NCI-H446 (cell line): ENCODE measurements around the gene WHRN.

Source experiments
- DNase-seq, 2 experiments: peaks; one replicate each; lab custom pipeline; 2025; lab: John Stamatoyannopoulos, UW

The WHRN gene

GRCh38 chr9:114397219-114397847 lies 107.9 kb downstream of the WHRN start:
- no peak for DNase-seq

- no peak for DNase-seq
These were observed 108.6 kb downstream of the WHRN start for GRCh38 chr9:114396558-114397218.

- DNase-seq, result no peak
These were observed 109.5 kb downstream of the WHRN start for GRCh38 chr9:114395768-114396167.

GRCh38 chr9:114395334-114395617 lies 110.0 kb downstream of the WHRN start:
- no peak for DNase-seq

GRCh38 chr9:114394523-114395333 lies 110.5 kb downstream of the WHRN start:
- peak in 1 of 2 experiments; percentile 49 for DNase-seq

- DNase-seq, result no peak
These were observed 112.5 kb downstream of the WHRN start for GRCh38 chr9:114392749-114393112.

GRCh38 chr9:114390952-114391351 lies 114.3 kb downstream of the WHRN start:
- DNase-seq, result no peak

GRCh38 chr9:114389612-114390368 lies 115.5 kb downstream of the WHRN start:
- DNase-seq, result no peak

- no peak for DNase-seq
These were observed 116.4 kb downstream of the WHRN start for GRCh38 chr9:114388764-114389375.

- no peak for DNase-seq
These were observed 117.0 kb downstream of the WHRN start for GRCh38 chr9:114388357-114388682.

- DNase-seq, result no peak
These were observed 117.5 kb downstream of the WHRN start, which contains the start of gene AKNA for GRCh38 chr9:114387680-114388356. TSS of gene AKNA (minus strand) at chr9:114387982. CDS start at chr9:114381333, 6,649 bp downstream.

GRCh38 chr9:114386886-114387679 lies 118.2 kb downstream of the WHRN start:
- no peak for DNase-seq

GRCh38 chr9:114386361-114386885 lies 118.8 kb downstream of the WHRN start:
- no peak for DNase-seq

GRCh38 chr9:114385397-114386181 lies 119.7 kb downstream of the WHRN start:
- DNase-seq, result no peak

- DNase-seq, result no peak
These were observed 120.4 kb downstream of the WHRN start for GRCh38 chr9:114384836-114385396.

- no peak for DNase-seq
These were observed 120.9 kb downstream of the WHRN start for GRCh38 chr9:114384341-114384740.

GRCh38 chr9:114383521-114384231 lies 121.6 kb downstream of the WHRN start:
- DNase-seq, result no peak

GRCh38 chr9:114382699-114383520 lies 122.4 kb downstream of the WHRN start:
- no peak for DNase-seq
